ENCODE data around the gene PUSL1. TPM values are rescaled to one million over a fixed set of nuclear protein-coding genes. Genes with fewer than 3 reads are reported as not detected.

PUSL1 gene
- total and polyA plus RNA-seq, 2 donors (not counting 3 experiments of a cell fraction or from before 2014, with no cell fraction given), result 18.8 to 27.3 TPM

DNA sequence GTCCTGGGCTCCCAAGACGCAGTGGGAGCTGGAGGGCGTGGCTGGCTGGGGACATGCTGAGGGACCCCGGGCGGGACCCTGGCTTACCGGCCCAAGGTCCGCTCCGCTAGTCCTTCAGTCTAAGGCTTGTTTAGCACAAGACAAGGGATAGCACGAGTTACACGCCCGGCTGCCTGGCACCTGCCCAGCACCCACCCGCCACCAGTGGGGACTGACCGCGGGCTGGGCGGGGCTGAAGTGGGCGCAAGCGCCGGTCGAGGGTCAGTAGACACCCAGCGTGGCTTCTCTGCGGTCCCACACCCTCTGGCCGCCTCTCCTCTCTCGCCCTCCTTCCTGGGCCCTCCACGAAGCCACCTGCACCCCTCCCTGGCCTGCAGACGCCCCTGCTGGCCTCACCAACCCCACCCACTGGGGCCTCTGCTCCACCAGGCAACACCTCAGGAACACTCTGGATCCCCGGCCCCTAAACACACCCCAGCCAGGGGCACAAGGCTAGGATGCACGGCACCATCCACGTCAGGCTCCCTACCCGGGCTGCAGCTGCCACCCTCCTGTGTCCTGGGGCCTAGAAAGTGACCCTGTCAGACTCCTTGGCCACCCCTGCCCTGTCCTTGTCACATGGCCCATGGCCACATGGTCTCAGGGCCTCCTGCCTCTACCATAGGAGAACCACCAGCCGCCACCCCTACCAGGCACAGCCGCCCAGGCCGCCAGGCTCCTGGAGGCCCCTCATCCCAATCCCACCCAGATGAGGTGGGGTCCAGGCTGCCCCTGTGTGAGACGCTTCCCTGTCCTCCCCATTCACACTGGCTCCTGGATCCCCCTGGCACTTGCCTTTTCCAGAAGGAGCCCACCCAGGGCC lies 28.8 kb downstream of the PUSL1 start:
- POLR2A ChIA-PET, result no interaction called here
- no TSS peak for BruUV-seq (replicated peaks)
- DNase-seq (ENCODE audit: low read depth, low spot score) (no peak), FAIRE-seq (no peak)
- TF ChIP-seq JUN (IDR thresholded peaks at IDR 0.05; ENCODE audit: borderline replicate concordance, insufficient read depth, insufficient read length, low read depth) (no peak), POLR2AphosphoS5 (IDR thresholded peaks at IDR 0.05; ENCODE audit: insufficient read depth, low read depth, low read length) (no peak), EZH2 (IDR thresholded peaks at IDR 0.05; ENCODE audit: borderline replicate concordance, low read depth, low read length, severe bottlenecking) (no peak), MYC (IDR thresholded peaks at IDR 0.05; ENCODE audit: low read depth, low read length) (no peak)
- TF ChIP-seq, protein P1, sequence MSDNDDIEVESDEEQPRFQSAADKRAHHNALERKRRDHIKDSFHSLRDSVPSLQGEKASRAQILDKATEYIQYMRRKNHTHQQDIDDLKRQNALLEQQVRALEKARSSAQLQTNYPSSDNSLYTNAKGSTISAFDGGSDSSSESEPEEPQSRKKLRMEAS (IDR thresholded peaks at IDR 0.05; ENCODE audit: insufficient read depth, insufficient read length), result no peak
- TF ChIP-seq, protein P2, sequence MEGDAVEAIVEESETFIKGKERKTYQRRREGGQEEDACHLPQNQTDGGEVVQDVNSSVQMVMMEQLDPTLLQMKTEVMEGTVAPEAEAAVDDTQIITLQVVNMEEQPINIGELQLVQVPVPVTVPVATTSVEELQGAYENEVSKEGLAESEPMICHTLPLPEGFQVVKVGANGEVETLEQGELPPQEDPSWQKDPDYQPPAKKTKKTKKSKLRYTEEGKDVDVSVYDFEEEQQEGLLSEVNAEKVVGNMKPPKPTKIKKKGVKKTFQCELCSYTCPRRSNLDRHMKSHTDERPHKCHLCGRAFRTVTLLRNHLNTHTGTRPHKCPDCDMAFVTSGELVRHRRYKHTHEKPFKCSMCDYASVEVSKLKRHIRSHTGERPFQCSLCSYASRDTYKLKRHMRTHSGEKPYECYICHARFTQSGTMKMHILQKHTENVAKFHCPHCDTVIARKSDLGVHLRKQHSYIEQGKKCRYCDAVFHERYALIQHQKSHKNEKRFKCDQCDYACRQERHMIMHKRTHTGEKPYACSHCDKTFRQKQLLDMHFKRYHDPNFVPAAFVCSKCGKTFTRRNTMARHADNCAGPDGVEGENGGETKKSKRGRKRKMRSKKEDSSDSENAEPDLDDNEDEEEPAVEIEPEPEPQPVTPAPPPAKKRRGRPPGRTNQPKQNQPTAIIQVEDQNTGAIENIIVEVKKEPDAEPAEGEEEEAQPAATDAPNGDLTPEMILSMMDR (IDR thresholded peaks at IDR 0.05; ENCODE audit: extremely low read depth in 1 of 2, insufficient read depth in 1 of 2, low read depth in 1 of 2, low read length in 2 of 2), result no peak
- Histone ChIP-seq H2AFZ (ENCODE audit: low read depth, low read length) (no peak overlapping the region), H3K9me1 (replicated peaks; ENCODE audit: control insufficient read depth, extremely low read depth, insufficient read depth, low read length) (no peaks in the 10 kb centered on the region), H4K20me1 (replicated peaks; ENCODE audit: control insufficient read depth, extremely low read depth, insufficient read depth, low read length) (no peaks in the 10 kb centered on the region), H3K36me3 (ENCODE audit: control insufficient read depth in 2 of 2, extremely low read depth in 1 of 2, insufficient read depth in 2 of 2, low read length in 2 of 2) (peaks cover 0 to 17% of the 10 kb centered on the region in 2 experiments), H3K9me3 (replicated peaks; ENCODE audit: control insufficient read depth, insufficient read depth, low read length) (no peaks in the 10 kb centered on the region), H3K79me2 (ENCODE audit: control insufficient read depth, insufficient read depth, low read length) (no peaks in the 10 kb centered on the region), H3K9ac (replicated peaks; ENCODE audit: extremely low read depth, insufficient read depth, low read length) (no peak overlapping the region), H3K4me3 (replicated peaks in 1 of 3; ENCODE audit: insufficient read depth in 1 of 3, low read depth in 1 of 3, low read length in 3 of 3) (no peak overlapping the region), H3K27ac (ENCODE audit: insufficient read depth, low read depth, low read length) (no peak overlapping the region), H3K27me3 (ENCODE audit: control insufficient read depth in 2 of 2, insufficient read depth in 2 of 2, low read length in 2 of 2) (no peaks in the 10 kb centered on the region), H3K4me2 (ENCODE audit: insufficient read depth, low read length) (no peak overlapping the region), H3K4me1 (ENCODE audit: control insufficient read depth, extremely low read depth, insufficient read depth, low read length) (no peaks in the 10 kb centered on the region)
- dilution Hi-C loops (cut with MboI; ENCODE audit: extremely low pct_ligation_motif_present, low sequenced_read_pairs) (no loop called here), intact Hi-C loops (cut with micrococcal nuclease) (no loop called here)
- CTCF ChIA-PET, result interaction anchor here (1.7 kb wide), 1 partner anchor 11 kb away, joined by 4 read pairs; no protein-coding TSS in a partner anchor
